Loucy (cell line): ENCODE measurements around the gene KRT1.

Experiments
- CTCF ChIP-seq: fragments of 200-600 bp; sonication (generic); conservative IDR thresholded peaks from 2 replicates; pipeline ENCODE4 v1.5.1; 2014; ENCODE audit warnings: mild to moderate bottlenecking, antibody characterized with exemption, low read length
- EZH2phosphoT487 ChIP-seq: fragments of 200-600 bp; IDR thresholded peaks from 2 replicates; pipeline ENCODE4 v1.6.1; 2018; ENCODE audit warnings: antibody characterized with exemption, mild to moderate bottlenecking, moderate library complexity, borderline replicate concordance

GRCh38 chr12:52689936-52690335 is 9.7 kb upstream of the KRT1 start:
- no peak for TF ChIP-seq CTCF
- no peak for TF ChIP-seq EZH2phosphoT487
